GM12878 (cell line): ENCODE results near the gene MPHOSPH6. TPM values are rescaled to one million over a fixed set of nuclear protein-coding genes. Genes with fewer than 3 reads are reported as not detected.

Experiments
- ATAC-seq: fragments of 200-7000 bp; cut with Tn5 transposase; 3 replicates; pipeline ENCODE4 v1.9.1; 2020; ENCODE audit warnings: mild to moderate bottlenecking, moderate library complexity
- BruUV-seq: library from RNA; stranded (reverse); fragments of 400-500 nt; replicated peaks from 2 replicates; lab custom pipeline; 2021; lab: Mats Ljungman, UMichigan
- CTCF ChIA-PET: fragments of 300-600 bp; sonication (Branson Sonifier 250); formaldehyde crosslinking; extraction: SDS; loops from one replicate; lab custom pipeline; 2021; ENCODE audit warnings: inconsistent platforms; lab: Yijun Ruan, JAX
- POLR2A ChIA-PET: fragments of 350-600 bp; formaldehyde crosslinking; extraction: SDS; loops from one replicate; lab custom pipeline; 2021; ENCODE audit warnings: inconsistent platforms; lab: Charles Lee
- RAD21 ChIA-PET: fragments of 300-600 bp; sonication (Branson Sonifier 250); formaldehyde crosslinking; loops from one replicate; lab custom pipeline; 2023; ENCODE audit warnings: antibody characterized with exemption; ENCODE audit not compliant: unreplicated experiment; lab: Charles Lee
- SMC1A ChIA-PET: fragments of 300-600 bp; sonication (Branson Sonifier 250); formaldehyde crosslinking; loops from one replicate; lab custom pipeline; 2023; ENCODE audit not compliant: unreplicated experiment, uncharacterized antibody; lab: Charles Lee
- DNase-seq: peaks from one replicate; pipeline ENCODE4 v3.0.0-alpha.2; 2011; ENCODE audit warnings: low read depth, low spot score
- FAIRE-seq: peaks from 3 replicates; lab custom pipeline; 2011; peaks lifted over from hg19 to GRCh38; lab: Jason Lieb, UNC
- H2AFZ ChIP-seq: 2 replicates; pipeline ENCODE4 v1.6.0; 2011; ENCODE audit warnings: low read depth, low read length, control low read depth; ENCODE audit not compliant: control insufficient read depth
- H3K27ac ChIP-seq: 2 replicates; pipeline ENCODE4 v1.5.1; 2011; ENCODE audit warnings: control low read depth; ENCODE audit not compliant: control insufficient read depth, insufficient read depth
- H3K27me3 ChIP-seq, 2 experiments: replicated peaks in 1 of 2; 2 replicates each; pipeline versions ENCODE4 v1.6.0 to v1.6.1; 2011; ENCODE audit warnings: low read length in 1 of 2; ENCODE audit not compliant: control insufficient read depth in 2 of 2, insufficient read depth in 2 of 2
- H3K36me3 ChIP-seq, 2 experiments: 2 replicates each; pipeline ENCODE4 v1.5.1; 2011; ENCODE audit warnings: low read length in 1 of 2; ENCODE audit not compliant: control insufficient read depth in 2 of 2, insufficient read depth in 2 of 2
- H3K4me1 ChIP-seq: 2 replicates; pipeline ENCODE4 v1.6.1; 2011; ENCODE audit warnings: mild to moderate bottlenecking, low read length, moderate library complexity, mixed read lengths; ENCODE audit not compliant: control insufficient read depth, insufficient read depth
- H3K4me2 ChIP-seq: 2 replicates; pipeline ENCODE4 v1.6.0; 2011; ENCODE audit warnings: control low read depth; ENCODE audit not compliant: control insufficient read depth, insufficient read depth
- H3K4me3 ChIP-seq: fragments of 200-600 bp; sonication (generic); 2 replicates; pipeline ENCODE4 v1.5.1; 2016
- H3K79me2 ChIP-seq: 2 replicates; pipeline ENCODE4 v1.6.0; 2011; ENCODE audit warnings: low read length; ENCODE audit not compliant: control insufficient read depth, insufficient read depth
- H3K9ac ChIP-seq: 2 replicates; pipeline ENCODE4 v1.8.0; 2011; ENCODE audit warnings: low read length, control low read depth, mixed read lengths; ENCODE audit not compliant: control insufficient read depth, insufficient read depth
- H3K9me3 ChIP-seq: replicated peaks from 3 replicates; pipeline ENCODE4 v1.5.1; 2011; ENCODE audit warnings: mild to moderate bottlenecking, low read length; ENCODE audit not compliant: control insufficient read depth, insufficient read depth
- H4K20me1 ChIP-seq: 2 replicates; pipeline ENCODE4 v1.6.0; 2011; ENCODE audit not compliant: control insufficient read depth, insufficient read depth
- ASH2L ChIP-seq: fragments of 300-600, 200-600 bp; sonication (generic); IDR thresholded peaks from 2 replicates; pipeline ENCODE4 v1.6.1; 2017; ENCODE audit warnings: low read depth, mild to moderate bottlenecking, borderline replicate concordance
- CBFB ChIP-seq: IDR thresholded peaks from 2 replicates; pipeline ENCODE4 v1.6.1; 2016; ENCODE audit warnings: antibody characterized with exemption, low read depth
- CBX3 ChIP-seq: fragments of 200-600 bp; sonication (generic); IDR thresholded peaks from 2 replicates; pipeline ENCODE4 v1.6.1; 2016; ENCODE audit warnings: low read depth, borderline replicate concordance
- CREB1 ChIP-seq: IDR thresholded peaks from 2 replicates; pipeline ENCODE4 v1.6.1; 2012; ENCODE audit warnings: low read depth, mild to moderate bottlenecking, inconsistent platforms
- DPF2 ChIP-seq: fragments of 450-650 bp; IDR thresholded peaks from 2 replicates; pipeline ENCODE4 v1.6.1; 2017; ENCODE audit warnings: mild to moderate bottlenecking
- EED ChIP-seq: sonication (generic); IDR thresholded peaks from 2 replicates; pipeline ENCODE4 v1.6.1; 2016; ENCODE audit warnings: antibody characterized with exemption, low read depth
- JUNB ChIP-seq: IDR thresholded peaks from 2 replicates; pipeline ENCODE4 v1.6.1; 2016; ENCODE audit warnings: antibody characterized with exemption, mild to moderate bottlenecking
- KAT2A ChIP-seq: conservative IDR thresholded peaks from 2 replicates; pipeline ENCODE4 v1.6.1; 2011; ENCODE audit warnings: low read depth, low read length; ENCODE audit not compliant: control insufficient read depth
- NR2C1 ChIP-seq: fragments of 450-650 bp; IDR thresholded peaks from 2 replicates; pipeline ENCODE4 v1.6.1; 2017; ENCODE audit warnings: antibody characterized with exemption, mild to moderate bottlenecking, moderate library complexity
- RELA ChIP-seq: fragments of 450-650 bp; IDR thresholded peaks from 2 replicates; pipeline ENCODE4 v1.8.0; 2014; ENCODE audit warnings: borderline replicate concordance; ENCODE audit not compliant: partially characterized antibody
- SIX5 ChIP-seq: IDR thresholded peaks from 2 replicates; pipeline ENCODE4 v1.6.1; 2011; ENCODE audit warnings: mild to moderate bottlenecking, low read depth, low read length, moderate library complexity; ENCODE audit not compliant: severe bottlenecking
- STAT1 ChIP-seq: fragments of 450-650 bp; conservative IDR thresholded peaks from 2 replicates; pipeline ENCODE4 v1.6.1; 2014; ENCODE audit warnings: antibody characterized with exemption, mild to moderate bottlenecking
- TARDBP ChIP-seq: IDR thresholded peaks from 2 replicates; pipeline ENCODE4 v1.6.1; 2016; ENCODE audit warnings: borderline replicate concordance
- ZNF274 ChIP-seq: IDR thresholded peaks from one replicate; pipeline ENCODE4 v1.8.0; 2011; ENCODE audit not compliant: insufficient read length, insufficient read depth
- WGBS: methylation state at CpG from one replicate; pipeline ENCODE4 v1.1.6; 2016; ENCODE audit warnings: low lambda C conversion rate; ENCODE audit not compliant: insufficient replicate concordance, insufficient coverage; ENCODE audit errors: missing lambda C conversion rate; 5-methylcytosine and 5-hydroxymethylcytosine counted together
- in situ Hi-C: fragments of 300-500 bp; cut with MboI; formaldehyde crosslinking; loops from 9 replicates; pipeline ENCODE4 v1.14.3; 2018; ENCODE audit warnings: mixed read lengths
- intact Hi-C: fragments of 100-400 bp; cut with micrococcal nuclease; formaldehyde crosslinking; loops from one replicate; pipeline ENCODE4 v1.14.2; 2022; ENCODE audit not compliant: unreplicated experiment
- polyA plus RNA-seq, 11 experiments: library from polyadenylated mRNA; depleted of rRNA in 4 of 11; unstranded in 6 of 11; stranded (reverse) in 5 of 11; fragments of >200 nt; fragmentation: Nextera tagmentation in 4 of 11; fragmentation: Illumina TruSeq in 1 of 11; extraction: Ambion mirVana in 4 of 11; extraction: Trizol in 1 of 11; gene quantifications; 1 replicate in 1 of 11; 2 replicates in 10 of 11; pipeline versions ENCODE4 v1.2.1 to v1.2.3, GENCODE V29; 2011 to 2016; ENCODE audit warnings: inconsistent platforms in 2 of 11, missing spikeins in 2 of 11, low read depth in 1 of 11
- total RNA-seq, 4 experiments: library from RNA; depleted of rRNA in 3 of 4; stranded (reverse); fragments of >200 nt in 3 of 4; fragmentation: Illumina TruSeq in 1 of 4; extraction: Trizol in 1 of 4; gene quantifications; 2 replicates each; pipeline versions ENCODE4 v1.2.1 to v1.2.3, GENCODE V29; 2013 to 2021
- TF ChIP-seq, protein P1 (sequence below): fragments of 450-650 bp; formaldehyde crosslinking; IDR thresholded peaks from 2 replicates; pipeline ENCODE4 v1.4.0; 2020; ENCODE audit warnings: mild to moderate bottlenecking, moderate library complexity
- TF ChIP-seq, protein P2 (sequence below): fragments of 450-650 bp; IDR thresholded peaks from 2 replicates; pipeline ENCODE4 v1.6.1; 2016; ENCODE audit warnings: mild to moderate bottlenecking
- TF ChIP-seq, protein P3 (sequence below): fragments of 450-650 bp; IDR thresholded peaks from 2 replicates; pipeline ENCODE4 v1.6.1; 2017; ENCODE audit warnings: mild to moderate bottlenecking, moderate library complexity

The MPHOSPH6 gene
- total and polyA plus RNA-seq, 10 of the 15 experiments (the other 5 are each of a cell fraction or from before 2014, with no cell fraction given): 8.9 to 39.6 (median 19.8) TPM

DNA sequence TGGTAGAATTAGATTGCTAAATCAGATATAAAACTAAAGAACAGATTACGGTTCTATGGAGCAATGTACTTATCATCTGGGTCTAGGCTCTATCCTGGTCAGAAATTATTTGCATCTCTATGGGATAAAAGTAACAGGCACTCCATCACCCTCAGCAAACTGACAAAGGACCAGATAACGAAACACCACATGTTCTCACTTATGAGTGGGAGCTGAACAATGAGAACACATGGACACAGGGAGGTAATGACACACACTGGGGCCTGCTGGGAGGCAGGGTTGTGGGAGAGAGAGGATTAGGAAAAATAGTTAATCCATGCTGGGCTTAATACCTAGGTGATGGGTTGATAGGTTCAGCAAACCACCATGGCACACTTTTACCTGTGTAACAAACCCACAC, 61.9 kb downstream of the MPHOSPH6 start (continued):
- TF ChIP-seq, protein P1, sequence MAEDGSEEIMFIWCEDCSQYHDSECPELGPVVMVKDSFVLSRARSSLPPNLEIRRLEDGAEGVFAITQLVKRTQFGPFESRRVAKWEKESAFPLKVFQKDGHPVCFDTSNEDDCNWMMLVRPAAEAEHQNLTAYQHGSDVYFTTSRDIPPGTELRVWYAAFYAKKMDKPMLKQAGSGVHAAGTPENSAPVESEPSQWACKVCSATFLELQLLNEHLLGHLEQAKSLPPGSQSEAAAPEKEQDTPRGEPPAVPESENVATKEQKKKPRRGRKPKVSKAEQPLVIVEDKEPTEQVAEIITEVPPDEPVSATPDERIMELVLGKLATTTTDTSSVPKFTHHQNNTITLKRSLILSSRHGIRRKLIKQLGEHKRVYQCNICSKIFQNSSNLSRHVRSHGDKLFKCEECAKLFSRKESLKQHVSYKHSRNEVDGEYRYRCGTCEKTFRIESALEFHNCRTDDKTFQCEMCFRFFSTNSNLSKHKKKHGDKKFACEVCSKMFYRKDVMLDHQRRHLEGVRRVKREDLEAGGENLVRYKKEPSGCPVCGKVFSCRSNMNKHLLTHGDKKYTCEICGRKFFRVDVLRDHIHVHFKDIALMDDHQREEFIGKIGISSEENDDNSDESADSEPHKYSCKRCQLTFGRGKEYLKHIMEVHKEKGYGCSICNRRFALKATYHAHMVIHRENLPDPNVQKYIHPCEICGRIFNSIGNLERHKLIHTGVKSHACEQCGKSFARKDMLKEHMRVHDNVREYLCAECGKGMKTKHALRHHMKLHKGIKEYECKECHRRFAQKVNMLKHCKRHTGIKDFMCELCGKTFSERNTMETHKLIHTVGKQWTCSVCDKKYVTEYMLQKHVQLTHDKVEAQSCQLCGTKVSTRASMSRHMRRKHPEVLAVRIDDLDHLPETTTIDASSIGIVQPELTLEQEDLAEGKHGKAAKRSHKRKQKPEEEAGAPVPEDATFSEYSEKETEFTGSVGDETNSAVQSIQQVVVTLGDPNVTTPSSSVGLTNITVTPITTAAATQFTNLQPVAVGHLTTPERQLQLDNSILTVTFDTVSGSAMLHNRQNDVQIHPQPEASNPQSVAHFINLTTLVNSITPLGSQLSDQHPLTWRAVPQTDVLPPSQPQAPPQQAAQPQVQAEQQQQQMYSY (CRISPR knock-in tag): no peak
- TF ChIP-seq ASH2L: no peak
- no peak for TF ChIP-seq DPF2
- TF ChIP-seq, protein P2, sequence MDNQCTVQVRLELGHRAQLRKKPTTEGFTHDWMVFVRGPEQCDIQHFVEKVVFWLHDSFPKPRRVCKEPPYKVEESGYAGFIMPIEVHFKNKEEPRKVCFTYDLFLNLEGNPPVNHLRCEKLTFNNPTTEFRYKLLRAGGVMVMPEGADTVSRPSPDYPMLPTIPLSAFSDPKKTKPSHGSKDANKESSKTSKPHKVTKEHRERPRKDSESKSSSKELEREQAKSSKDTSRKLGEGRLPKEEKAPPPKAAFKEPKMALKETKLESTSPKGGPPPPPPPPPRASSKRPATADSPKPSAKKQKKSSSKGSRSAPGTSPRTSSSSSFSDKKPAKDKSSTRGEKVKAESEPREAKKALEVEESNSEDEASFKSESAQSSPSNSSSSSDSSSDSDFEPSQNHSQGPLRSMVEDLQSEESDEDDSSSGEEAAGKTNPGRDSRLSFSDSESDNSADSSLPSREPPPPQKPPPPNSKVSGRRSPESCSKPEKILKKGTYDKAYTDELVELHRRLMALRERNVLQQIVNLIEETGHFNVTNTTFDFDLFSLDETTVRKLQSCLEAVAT: no peak
- TF ChIP-seq CBX3: no peak
- no peak for TF ChIP-seq NR2C1
- no peak for TF ChIP-seq RELA
- no peak for TF ChIP-seq CBFB
- TF ChIP-seq, all 136 proteins: peak for 0

DNA sequence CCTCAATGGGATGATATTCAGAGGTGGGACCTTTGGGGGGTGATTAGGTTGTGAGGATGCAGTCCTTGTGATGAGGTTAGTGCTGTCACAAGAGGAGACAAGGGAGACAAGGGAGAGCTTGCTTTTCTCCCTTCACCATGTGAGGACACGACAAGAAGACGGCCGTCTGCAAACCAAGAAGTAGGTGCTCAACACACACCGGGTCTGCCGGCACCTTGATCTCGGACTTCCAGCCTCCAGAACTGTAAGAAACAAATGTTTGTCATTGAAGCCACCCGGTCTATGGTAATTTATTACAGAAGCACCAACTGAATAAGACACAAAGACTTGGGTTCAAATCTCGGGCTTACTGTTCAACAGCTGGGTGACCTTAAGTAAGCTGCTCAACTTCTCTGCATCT, 64.9 kb downstream of the MPHOSPH6 start:
- BruUV-seq: no TSS peak
- in situ Hi-C loops: no loop called here
- no peak for TF ChIP-seq CREB1
- TF ChIP-seq, protein P3, sequence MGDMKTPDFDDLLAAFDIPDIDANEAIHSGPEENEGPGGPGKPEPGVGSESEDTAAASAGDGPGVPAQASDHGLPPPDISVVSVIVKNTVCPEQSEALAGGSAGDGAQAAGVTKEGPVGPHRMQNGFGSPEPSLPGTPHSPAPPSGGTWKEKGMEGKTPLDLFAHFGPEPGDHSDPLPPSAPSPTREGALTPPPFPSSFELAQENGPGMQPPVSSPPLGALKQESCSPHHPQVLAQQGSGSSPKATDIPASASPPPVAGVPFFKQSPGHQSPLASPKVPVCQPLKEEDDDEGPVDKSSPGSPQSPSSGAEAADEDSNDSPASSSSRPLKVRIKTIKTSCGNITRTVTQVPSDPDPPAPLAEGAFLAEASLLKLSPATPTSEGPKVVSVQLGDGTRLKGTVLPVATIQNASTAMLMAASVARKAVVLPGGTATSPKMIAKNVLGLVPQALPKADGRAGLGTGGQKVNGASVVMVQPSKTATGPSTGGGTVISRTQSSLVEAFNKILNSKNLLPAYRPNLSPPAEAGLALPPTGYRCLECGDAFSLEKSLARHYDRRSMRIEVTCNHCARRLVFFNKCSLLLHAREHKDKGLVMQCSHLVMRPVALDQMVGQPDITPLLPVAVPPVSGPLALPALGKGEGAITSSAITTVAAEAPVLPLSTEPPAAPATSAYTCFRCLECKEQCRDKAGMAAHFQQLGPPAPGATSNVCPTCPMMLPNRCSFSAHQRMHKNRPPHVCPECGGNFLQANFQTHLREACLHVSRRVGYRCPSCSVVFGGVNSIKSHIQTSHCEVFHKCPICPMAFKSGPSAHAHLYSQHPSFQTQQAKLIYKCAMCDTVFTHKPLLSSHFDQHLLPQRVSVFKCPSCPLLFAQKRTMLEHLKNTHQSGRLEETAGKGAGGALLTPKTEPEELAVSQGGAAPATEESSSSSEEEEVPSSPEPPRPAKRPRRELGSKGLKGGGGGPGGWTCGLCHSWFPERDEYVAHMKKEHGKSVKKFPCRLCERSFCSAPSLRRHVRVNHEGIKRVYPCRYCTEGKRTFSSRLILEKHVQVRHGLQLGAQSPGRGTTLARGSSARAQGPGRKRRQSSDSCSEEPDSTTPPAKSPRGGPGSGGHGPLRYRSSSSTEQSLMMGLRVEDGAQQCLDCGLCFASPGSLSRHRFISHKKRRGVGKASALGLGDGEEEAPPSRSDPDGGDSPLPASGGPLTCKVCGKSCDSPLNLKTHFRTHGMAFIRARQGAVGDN: no peak
- no peak for TF ChIP-seq TARDBP
- TF ChIP-seq KAT2A: no peak
- TF ChIP-seq EED: no peak
- no peak for TF ChIP-seq JUNB
- TF ChIP-seq SIX5: no peak
- no peak for TF ChIP-seq STAT1
- TF ChIP-seq ZNF274: no peak

More for the DNA sequence above, 64.9 kb downstream of the MPHOSPH6 start:
- Histone ChIP-seq H3K27ac (no peak overlapping the region), H4K20me1 (peaks cover 2% of the 10 kb centered on the region; the same call in 1 of the 2 replicates), H3K9me3 (no peaks in the 10 kb centered on the region), H3K79me2 (no peaks in the 10 kb centered on the region), H3K9ac (no peak overlapping the region), H3K4me2 (no peak overlapping the region), H3K27me3 (peaks cover 2 to 5% of the 10 kb centered on the region in 2 experiments; a peak in 3 of 4 replicates), H2AFZ (no peak overlapping the region), H3K4me3 (no peak overlapping the region), H3K4me1 (no peaks in the 10 kb centered on the region), H3K36me3 (no peaks in the 10 kb centered on the region)
- ATAC-seq (no peak), FAIRE-seq (no peak), DNase-seq (no peak)
- ChIA-PET CTCF (no interaction called here), POLR2A (no interaction called here), RAD21 (no interaction called here), SMC1A (no interaction called here)
- 55% methylated on average over 8 of the region's 8 CpGs for WGBS
- intact Hi-C loops: no loop called here
